Progenitor cell of endocrine pancreas (in vitro differentiated cells): ENCODE measurements around the gene NFE2L2. TPM values are rescaled to one million over a fixed set of nuclear protein-coding genes. Genes with fewer than 3 reads are reported as not detected.
A peak's percentile ranks its signal among the peaks of the same experiment; 100 is the strongest.

Experiments
- DNase-seq: peaks from one replicate; pipeline ENCODE4 v3.0.0; 2021; ENCODE audit warnings: low spot score; ENCODE audit not compliant: unreplicated experiment
- H3K27ac Mint-ChIP-seq: 2 replicates; pipeline ENCODE4 v1.8.0; 2021; ENCODE audit warnings: mild to moderate bottlenecking, moderate library complexity, mixed read lengths
- H3K27me3 Mint-ChIP-seq: 2 replicates; pipeline ENCODE4 v1.8.0; 2021; ENCODE audit warnings: mixed read lengths
- H3K36me3 Mint-ChIP-seq: 2 replicates; pipeline ENCODE4 v1.8.0; 2022; ENCODE audit warnings: mixed read lengths; ENCODE audit not compliant: insufficient read depth
- H3K4me1 Mint-ChIP-seq: 2 replicates; pipeline ENCODE4 v1.8.0; 2021; ENCODE audit warnings: low read depth, mixed read lengths
- H3K4me3 Mint-ChIP-seq: 2 replicates; pipeline ENCODE4 v1.8.0; 2021; ENCODE audit warnings: low read depth, mild to moderate bottlenecking, moderate library complexity, mixed read lengths
- H3K9me3 Mint-ChIP-seq: 2 replicates; pipeline ENCODE4 v1.8.0; 2021; ENCODE audit warnings: low read depth, mixed read lengths
- total RNA-seq: library from RNA; stranded (reverse); gene quantifications from 2 replicates; pipeline ENCODE4 v1.2.1, GENCODE V29; 2021
- TF ChIP-seq, protein P1 (sequence below): fragments of 200-600 bp; sonication (generic); IDR thresholded peaks from one replicate; pipeline ENCODE4 v1.5.0; 2021; ENCODE audit warnings: antibody characterized with exemption, mild to moderate bottlenecking; ENCODE audit not compliant: unreplicated experiment

The NFE2L2 gene
- total RNA-seq, 1 donor from 2014 or later: 59.1 TPM

GRCh38 chr2:177256026-177256425 is 8.5 kb downstream of the NFE2L2 start:
- TF ChIP-seq, protein P1, sequence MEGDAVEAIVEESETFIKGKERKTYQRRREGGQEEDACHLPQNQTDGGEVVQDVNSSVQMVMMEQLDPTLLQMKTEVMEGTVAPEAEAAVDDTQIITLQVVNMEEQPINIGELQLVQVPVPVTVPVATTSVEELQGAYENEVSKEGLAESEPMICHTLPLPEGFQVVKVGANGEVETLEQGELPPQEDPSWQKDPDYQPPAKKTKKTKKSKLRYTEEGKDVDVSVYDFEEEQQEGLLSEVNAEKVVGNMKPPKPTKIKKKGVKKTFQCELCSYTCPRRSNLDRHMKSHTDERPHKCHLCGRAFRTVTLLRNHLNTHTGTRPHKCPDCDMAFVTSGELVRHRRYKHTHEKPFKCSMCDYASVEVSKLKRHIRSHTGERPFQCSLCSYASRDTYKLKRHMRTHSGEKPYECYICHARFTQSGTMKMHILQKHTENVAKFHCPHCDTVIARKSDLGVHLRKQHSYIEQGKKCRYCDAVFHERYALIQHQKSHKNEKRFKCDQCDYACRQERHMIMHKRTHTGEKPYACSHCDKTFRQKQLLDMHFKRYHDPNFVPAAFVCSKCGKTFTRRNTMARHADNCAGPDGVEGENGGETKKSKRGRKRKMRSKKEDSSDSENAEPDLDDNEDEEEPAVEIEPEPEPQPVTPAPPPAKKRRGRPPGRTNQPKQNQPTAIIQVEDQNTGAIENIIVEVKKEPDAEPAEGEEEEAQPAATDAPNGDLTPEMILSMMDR: no peak
- Mint-ChIP-seq H3K27ac (peak overlapping the region; percentile 45), H3K4me3 (no peak overlapping the region), H3K27me3 (no peaks in the 10 kb centered on the region), H3K36me3 (peaks cover 26% of the 10 kb centered on the region), H3K4me1 (peaks cover 48% of the 10 kb centered on the region), H3K9me3 (peaks cover 4% of the 10 kb centered on the region)
- DNase-seq: no peak

DNA sequence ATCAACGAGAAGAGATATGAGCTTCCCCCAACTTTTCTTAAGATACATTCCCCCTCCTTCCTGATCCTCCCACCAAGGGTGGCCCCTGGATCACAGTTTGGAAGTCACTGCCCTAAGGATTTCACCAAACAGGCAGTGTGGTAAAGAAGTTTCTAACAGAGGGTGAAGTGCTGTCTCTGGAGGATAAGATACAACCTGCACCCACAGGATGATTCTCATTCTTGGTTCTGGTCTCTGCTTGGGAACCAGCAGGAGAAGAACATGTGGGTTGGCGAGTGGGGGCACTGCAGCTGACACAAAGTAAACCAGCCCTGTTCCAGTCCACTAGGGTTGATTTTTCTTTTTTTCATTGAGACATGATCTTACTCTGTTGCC is 9.3 kb downstream of the NFE2L2 start:
- DNase-seq: no peak
- Mint-ChIP-seq H3K27ac (no peak overlapping the region), H3K4me1 (peaks cover 44% of the 10 kb centered on the region), H3K9me3 (peaks cover 4% of the 10 kb centered on the region), H3K27me3 (no peaks in the 10 kb centered on the region), H3K36me3 (peaks cover 25% of the 10 kb centered on the region), H3K4me3 (no peak overlapping the region)
- TF ChIP-seq, protein P1: no peak

GRCh38 chr2:177254433-177255226 is 9.9 kb downstream of the NFE2L2 start:
- H3K36me3 Mint-ChIP-seq: peaks cover 27% of the 10 kb centered on the region
- TF ChIP-seq, protein P1: peak; percentile 65
- no peak overlapping the region for H3K4me3 Mint-ChIP-seq
- DNase-seq: peak; percentile 26
- H3K27ac Mint-ChIP-seq: peak overlapping the region; percentile 31
- peaks cover 4% of the 10 kb centered on the region for H3K9me3 Mint-ChIP-seq
- H3K27me3 Mint-ChIP-seq: no peaks in the 10 kb centered on the region
- H3K4me1 Mint-ChIP-seq: peaks cover 45% of the 10 kb centered on the region

DNA sequence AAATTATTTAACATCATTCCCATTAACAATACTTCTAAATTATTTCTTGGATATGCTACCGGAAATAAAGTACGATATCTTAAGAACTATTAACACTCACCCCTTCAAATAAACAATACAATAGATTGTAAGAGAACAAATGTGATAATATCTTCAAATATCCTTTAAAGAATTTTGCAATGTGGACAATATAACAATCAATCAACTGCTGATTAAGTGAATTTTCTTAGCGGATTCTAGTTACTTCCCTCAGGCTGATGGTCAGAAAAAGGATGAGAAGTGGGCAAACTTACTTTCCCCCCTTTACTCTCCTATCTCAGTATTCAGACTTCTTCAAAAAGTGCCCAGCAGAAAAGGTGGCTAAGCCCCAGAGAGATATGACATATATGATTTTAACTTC is 10.8 kb downstream of the NFE2L2 start:
- TF ChIP-seq, protein P1: no peak
- Mint-ChIP-seq H3K27ac (no peak overlapping the region), H3K36me3 (peaks cover 24% of the 10 kb centered on the region), H3K9me3 (peaks cover 4% of the 10 kb centered on the region), H3K4me1 (peaks cover 45% of the 10 kb centered on the region), H3K4me3 (no peak overlapping the region), H3K27me3 (no peaks in the 10 kb centered on the region)
- DNase-seq: no peak

DNA sequence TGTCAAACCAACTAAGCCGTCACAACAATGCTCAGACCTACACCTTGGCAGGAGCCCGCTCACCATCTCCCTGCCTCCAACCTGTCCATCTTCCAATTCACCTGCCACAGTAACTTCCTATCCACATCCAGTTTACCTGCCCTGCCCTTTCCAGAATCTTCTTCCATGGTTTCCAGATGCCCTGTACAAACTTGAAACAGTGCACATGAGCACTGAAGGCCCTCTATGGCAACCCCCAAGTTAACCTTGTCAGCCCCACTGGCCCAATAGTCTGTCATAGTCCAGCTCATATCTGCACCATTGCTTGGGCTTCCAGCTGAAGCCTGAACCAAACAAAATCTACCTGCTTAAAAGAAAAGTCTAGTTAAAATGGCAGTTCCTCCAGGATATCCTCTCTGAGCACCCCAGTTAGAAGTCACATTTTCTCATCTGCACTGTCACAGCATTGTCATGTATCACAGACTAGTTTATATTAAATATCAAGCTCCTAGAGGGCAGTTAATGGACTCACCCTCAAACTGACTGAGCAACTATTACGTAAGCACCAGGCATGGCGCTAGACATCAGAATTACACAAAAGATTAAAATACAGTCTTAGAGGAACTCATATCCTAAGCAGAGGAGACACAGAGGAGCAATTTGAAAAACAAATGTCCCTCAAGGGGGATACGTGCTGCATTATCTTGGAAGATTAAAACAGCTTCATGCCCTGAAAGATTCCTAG is 11.6 kb downstream of the NFE2L2 start:
- TF ChIP-seq, protein P1: no peak
- Mint-ChIP-seq H3K36me3 (peaks cover 17% of the 10 kb centered on the region), H3K9me3 (no peaks in the 10 kb centered on the region), H3K27me3 (no peaks in the 10 kb centered on the region), H3K4me1 (peaks cover 45% of the 10 kb centered on the region), H3K4me3 (no peak overlapping the region), H3K27ac (peak overlapping the region; percentile 51)
- no peak for DNase-seq
